Measurements from ENCODE around the gene TRNT1.

The TRNT1 gene

GRCh38 chr3:3178498-3179328 lies 52.0 kb downstream of the TRNT1 start:
- DNase-seq (ENCODE audit: low read depth) = no peak

- DNase-seq (ENCODE audit: low read depth) = peak; percentile 79
Measured at GRCh38 chr3:3179407-3180094, 52.8 kb downstream of the TRNT1 start, which contains the start of gene CRBN. Gene CRBN (minus strand): TSS chr3:3179691. CDS start chr3:3179687, 4 bp downstream.

- no peak for DNase-seq (ENCODE audit: low read depth)
Measured at GRCh38 chr3:3180456-3180855, 53.7 kb downstream of the TRNT1 start.

- DNase-seq (ENCODE audit: low read depth) = no peak
Measured at GRCh38 chr3:3184876-3185275, 58.1 kb downstream of the TRNT1 start.

- no peak for DNase-seq (ENCODE audit: low read depth)
Measured at GRCh38 chr3:3189102-3189727, 62.5 kb downstream of the TRNT1 start.

GRCh38 chr3:3189961-3190360 lies 63.2 kb downstream of the TRNT1 start:
- no peak for DNase-seq (ENCODE audit: low read depth)

- DNase-seq (ENCODE audit: low read depth) = no peak
Measured at GRCh38 chr3:3191675-3192285, 65.0 kb downstream of the TRNT1 start.

- DNase-seq (ENCODE audit: low read depth) = no peak
Measured at GRCh38 chr3:3192286-3192675, 65.5 kb downstream of the TRNT1 start.

GRCh38 chr3:3194861-3195260 lies 68.1 kb downstream of the TRNT1 start:
- DNase-seq (ENCODE audit: low read depth) = no peak

- DNase-seq (ENCODE audit: low read depth) = no peak
Measured at GRCh38 chr3:3196148-3196861, 69.6 kb downstream of the TRNT1 start.

Data from stimulated activated CD4-positive, alpha-beta T cell treated with anti-CD3 and anti-CD28 coated beads, Interleukin-2, amount 100 ng/mL, for 4 hours (primary cell).